SK-N-SH treated with all-trans-retinoic acid at 6 μM for 48 hours (cell line): ENCODE results near the gene TMEM151B.

Experiments used
- ATAC-seq: fragments of 200-7000 bp; cut with Tn5 transposase; 3 replicates; pipeline ENCODE4 v1.9.1; 2020; ENCODE audit warnings: mild to moderate bottlenecking, moderate library complexity
- BACH2 ChIP-seq: fragments of 250-450 bp; sonication (Bioruptor Pico); IDR thresholded peaks from 2 replicates; pipeline ENCODE4 v1.9.0; 2021; ENCODE audit warnings: mild to moderate bottlenecking, borderline replicate concordance
- CREB5 ChIP-seq: fragments of 250-450 bp; sonication (Bioruptor Pico); IDR thresholded peaks from 2 replicates; pipeline ENCODE4 v1.5.1; 2020; ENCODE audit warnings: low read depth, mild to moderate bottlenecking, moderate library complexity
- CSDC2 ChIP-seq: fragments of 250-450 bp; sonication (Bioruptor Pico); IDR thresholded peaks from 2 replicates; pipeline ENCODE4 v1.5.0; 2020; ENCODE audit warnings: mild to moderate bottlenecking, moderate library complexity
- CSRNP3 ChIP-seq: fragments of 250-450 bp; sonication (Bioruptor Pico); IDR thresholded peaks from 2 replicates; pipeline ENCODE4 v1.5.1; 2021; ENCODE audit warnings: mild to moderate bottlenecking, moderate library complexity
- ESRRG ChIP-seq: fragments of 250-450 bp; sonication (Bioruptor Pico); IDR thresholded peaks from 2 replicates; pipeline ENCODE4 v1.6.1; 2021; ENCODE audit warnings: mild to moderate bottlenecking
- ISL1 ChIP-seq: fragments of 250-450 bp; sonication (Bioruptor Pico); IDR thresholded peaks from 2 replicates; pipeline ENCODE4 v2.1.2; 2022; ENCODE audit warnings: mild to moderate bottlenecking, moderate library complexity
- PATZ1 ChIP-seq: fragments of 250-450 bp; sonication (Bioruptor Pico); IDR thresholded peaks from 2 replicates; pipeline ENCODE4 v1.8.0; 2020; ENCODE audit warnings: mild to moderate bottlenecking, moderate library complexity, borderline replicate concordance
- POU6F1 ChIP-seq: fragments of 250-450 bp; sonication (Bioruptor Pico); IDR thresholded peaks from 2 replicates; pipeline ENCODE4 v1.8.0; 2021; ENCODE audit warnings: low read depth, mild to moderate bottlenecking, moderate library complexity, borderline replicate concordance
- RARB ChIP-seq: fragments of 250-450 bp; sonication (Bioruptor Pico); IDR thresholded peaks from 2 replicates; pipeline ENCODE4 v1.8.0; 2021; ENCODE audit warnings: mild to moderate bottlenecking, moderate library complexity
- TOX ChIP-seq: fragments of 250-450 bp; sonication (Bioruptor Pico); IDR thresholded peaks from 2 replicates; pipeline ENCODE4 v1.8.0; 2021; ENCODE audit warnings: mild to moderate bottlenecking, moderate library complexity, borderline replicate concordance
- TSHZ2 ChIP-seq: fragments of 250-450 bp; sonication (Bioruptor Pico); IDR thresholded peaks from 2 replicates; pipeline ENCODE4 v1.5.0; 2020; ENCODE audit warnings: mild to moderate bottlenecking, moderate library complexity
- ZC3H10 ChIP-seq: fragments of 250-450 bp; sonication (Bioruptor Pico); IDR thresholded peaks from 2 replicates; pipeline ENCODE4 v1.5.1; 2021; ENCODE audit warnings: mild to moderate bottlenecking, moderate library complexity
- ZFP3 ChIP-seq: fragments of 250-450 bp; sonication (Bioruptor Pico); IDR thresholded peaks from 2 replicates; pipeline ENCODE4 v1.5.0; 2020; ENCODE audit warnings: mild to moderate bottlenecking, moderate library complexity
- ZFP30 ChIP-seq: fragments of 450-650 bp; formaldehyde crosslinking; IDR thresholded peaks from 2 replicates; pipeline ENCODE4 v1.5.0; 2022; ENCODE audit warnings: mild to moderate bottlenecking, moderate library complexity
- ZNF565 ChIP-seq: fragments of 450-650 bp; formaldehyde crosslinking; conservative IDR thresholded peaks from 2 replicates; pipeline ENCODE4 v1.5.0; 2020; ENCODE audit warnings: low read depth, mild to moderate bottlenecking, moderate library complexity
- ZNF70 ChIP-seq: fragments of 450-650 bp; formaldehyde crosslinking; IDR thresholded peaks from 2 replicates; pipeline ENCODE4 v1.5.0; 2020; ENCODE audit warnings: mild to moderate bottlenecking, moderate library complexity
- ZNF8 ChIP-seq: fragments of 450-650 bp; formaldehyde crosslinking; IDR thresholded peaks from 2 replicates; pipeline ENCODE4 v1.5.0; 2020; ENCODE audit warnings: mild to moderate bottlenecking, moderate library complexity

TMEM151B gene

GRCh38 chr6:44251576-44252524 lies 18.4 kb upstream of the TMEM151B start:
- TF ChIP-seq CREB5 (CRISPR knock-in tag) (no peak), ZNF565 (CRISPR knock-in tag) (no peak), ZNF70 (CRISPR knock-in tag) (no peak), ZFP30 (no peak), CSDC2 (CRISPR knock-in tag) (no peak), ZFP3 (CRISPR knock-in tag) (no peak), ZC3H10 (no peak), POU6F1 (CRISPR knock-in tag) (no peak), PATZ1 (CRISPR knock-in tag) (no peak), ISL1 (CRISPR knock-in tag) (no peak), BACH2 (CRISPR knock-in tag) (no peak), CSRNP3 (no peak), TSHZ2 (CRISPR knock-in tag) (no peak)
- no peak for ATAC-seq

GRCh38 chr6:44253307-44254101 lies 16.7 kb upstream of the TMEM151B start:
- ATAC-seq, result peak; percentile 9; the same call in 2 of the 3 replicates
- no peak for TF ChIP-seq ZFP3 (CRISPR knock-in tag)
- no peak for TF ChIP-seq PATZ1 (CRISPR knock-in tag)
- no peak for TF ChIP-seq CSDC2 (CRISPR knock-in tag)
- no peak for TF ChIP-seq POU6F1 (CRISPR knock-in tag)
- no peak for TF ChIP-seq TOX (CRISPR knock-in tag)
- no peak for TF ChIP-seq ZNF8 (CRISPR knock-in tag)
- TF ChIP-seq ISL1 (CRISPR knock-in tag), result no peak
- no peak for TF ChIP-seq RARB (CRISPR knock-in tag)
- no peak for TF ChIP-seq BACH2 (CRISPR knock-in tag)
- TF ChIP-seq ZNF70 (CRISPR knock-in tag), result no peak
- no peak for TF ChIP-seq TSHZ2 (CRISPR knock-in tag)
- no peak for TF ChIP-seq ESRRG
